ENCODE data around the gene KRTAP10-2. TPM values are rescaled to one million over a fixed set of nuclear protein-coding genes. Genes with fewer than 3 reads are reported as not detected.
"Not testable (repeated sequence)": the region's sequence is repeated elsewhere in the genome, so short reads cannot be mapped to it uniquely, and the experiment has no call there.

The KRTAP10-2 gene
- total and polyA plus RNA-seq, 2 donors from 2014 or later: not detected

DNA sequence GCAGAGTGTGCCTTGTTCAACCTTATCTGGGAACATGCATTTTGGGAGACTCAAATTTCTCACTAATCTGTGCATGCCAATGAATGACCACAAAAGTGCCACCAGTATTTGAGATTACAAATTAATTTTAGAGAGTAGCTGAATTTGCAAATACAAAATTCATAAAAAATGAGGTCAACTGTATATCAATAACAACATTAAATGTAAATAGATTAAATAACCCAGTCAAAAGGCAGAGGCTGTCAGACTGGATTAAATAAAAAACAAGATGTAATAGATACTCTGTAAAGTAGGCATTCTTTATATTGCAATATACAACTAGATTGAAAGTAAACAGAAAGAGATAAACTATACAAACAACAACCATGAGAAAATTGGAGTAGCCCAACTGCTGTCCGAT is 12.8 kb upstream of the KRTAP10-2 start:
- Histone ChIP-seq H3K4me1 (ENCODE audit: control insufficient read depth in 2 of 3, insufficient read depth in 2 of 3, low read depth in 1 of 3, low read length in 3 of 3) (no peaks in the 10 kb centered on the region), H3K27me3 (ENCODE audit: control insufficient read depth, insufficient read depth, low read length) (no peaks in the 10 kb centered on the region), H3K36me3 (ENCODE audit: control insufficient read depth in 2 of 3, insufficient read depth in 3 of 3, low read length in 3 of 3) (no peaks in the 10 kb centered on the region), H3K9ac (ENCODE audit: low read length in 3 of 3) (no peak overlapping the region), H3K9me3 (ENCODE audit: control insufficient read depth in 2 of 3, insufficient read depth in 1 of 3, low read length in 3 of 3) (no peaks in the 10 kb centered on the region), H3K4me3 (ENCODE audit: low read length in 3 of 3) (no peak overlapping the region), H3K27ac (ENCODE audit: low read depth in 2 of 2, low read length in 2 of 2) (no peak overlapping the region)
- no peak for FAIRE-seq
- DNase-seq: no peak
- TF ChIP-seq, protein P1, sequence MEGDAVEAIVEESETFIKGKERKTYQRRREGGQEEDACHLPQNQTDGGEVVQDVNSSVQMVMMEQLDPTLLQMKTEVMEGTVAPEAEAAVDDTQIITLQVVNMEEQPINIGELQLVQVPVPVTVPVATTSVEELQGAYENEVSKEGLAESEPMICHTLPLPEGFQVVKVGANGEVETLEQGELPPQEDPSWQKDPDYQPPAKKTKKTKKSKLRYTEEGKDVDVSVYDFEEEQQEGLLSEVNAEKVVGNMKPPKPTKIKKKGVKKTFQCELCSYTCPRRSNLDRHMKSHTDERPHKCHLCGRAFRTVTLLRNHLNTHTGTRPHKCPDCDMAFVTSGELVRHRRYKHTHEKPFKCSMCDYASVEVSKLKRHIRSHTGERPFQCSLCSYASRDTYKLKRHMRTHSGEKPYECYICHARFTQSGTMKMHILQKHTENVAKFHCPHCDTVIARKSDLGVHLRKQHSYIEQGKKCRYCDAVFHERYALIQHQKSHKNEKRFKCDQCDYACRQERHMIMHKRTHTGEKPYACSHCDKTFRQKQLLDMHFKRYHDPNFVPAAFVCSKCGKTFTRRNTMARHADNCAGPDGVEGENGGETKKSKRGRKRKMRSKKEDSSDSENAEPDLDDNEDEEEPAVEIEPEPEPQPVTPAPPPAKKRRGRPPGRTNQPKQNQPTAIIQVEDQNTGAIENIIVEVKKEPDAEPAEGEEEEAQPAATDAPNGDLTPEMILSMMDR (IDR thresholded peaks at IDR 0.05; ENCODE audit: borderline replicate concordance, extremely low read depth, insufficient read depth): no peak
- intact Hi-C loops (cut with DNase I): no loop called here

DNA sequence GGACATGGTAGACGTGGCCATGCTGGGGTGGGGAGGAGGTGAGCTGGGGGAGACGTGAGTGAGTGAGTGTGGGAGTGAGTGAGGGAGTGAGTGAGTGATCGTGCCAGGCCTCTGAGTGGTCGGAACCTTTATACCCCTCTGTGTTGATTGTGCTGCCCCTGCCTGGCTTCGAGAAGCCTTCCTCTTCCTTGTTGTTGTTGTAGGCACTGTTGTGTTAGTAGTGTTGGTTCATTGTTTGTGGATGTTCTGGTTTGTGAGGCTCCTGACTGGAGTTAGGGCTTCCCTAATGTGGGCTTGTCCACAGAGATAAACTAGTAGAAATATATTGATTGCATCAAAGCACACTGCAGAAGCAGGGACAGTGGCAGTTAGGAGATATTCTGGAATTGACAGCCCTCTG is 7.4 kb upstream of the KRTAP10-2 start, which contains the start of gene KRTAP10-3:
Gene KRTAP10-3, minus strand, starts transcription at position 101 of the 400 bp plus-strand sequence. Its CDS starts 80 bp downstream, at position 21.
- no peaks in the 10 kb centered on the region for H3K36me3 ChIP-seq (ENCODE audit: control insufficient read depth in 2 of 3, insufficient read depth in 3 of 3, low read length in 3 of 3)
- no peak for FAIRE-seq
- H3K27ac ChIP-seq (ENCODE audit: low read depth in 2 of 2, low read length in 2 of 2): no peak within 1 kb of the TSS
- H3K27me3 ChIP-seq (ENCODE audit: control insufficient read depth, insufficient read depth, low read length): no peaks in the 10 kb centered on the region
- no peak within 1 kb of the TSS for H3K9ac ChIP-seq (ENCODE audit: low read length in 3 of 3)
- TF ChIP-seq, protein P1 (IDR thresholded peaks at IDR 0.05; ENCODE audit: borderline replicate concordance, extremely low read depth, insufficient read depth): no peak
- DNase-seq: no peak
- no peaks in the 10 kb centered on the region for H3K4me1 ChIP-seq (ENCODE audit: control insufficient read depth in 2 of 3, insufficient read depth in 2 of 3, low read depth in 1 of 3, low read length in 3 of 3)
- intact Hi-C loops (cut with DNase I): no loop called here
- no peak within 1 kb of the TSS for H3K4me3 ChIP-seq (ENCODE audit: low read length in 3 of 3)
- no peaks in the 10 kb centered on the region for H3K9me3 ChIP-seq (ENCODE audit: control insufficient read depth in 2 of 3, insufficient read depth in 1 of 3, low read length in 3 of 3)

DNA sequence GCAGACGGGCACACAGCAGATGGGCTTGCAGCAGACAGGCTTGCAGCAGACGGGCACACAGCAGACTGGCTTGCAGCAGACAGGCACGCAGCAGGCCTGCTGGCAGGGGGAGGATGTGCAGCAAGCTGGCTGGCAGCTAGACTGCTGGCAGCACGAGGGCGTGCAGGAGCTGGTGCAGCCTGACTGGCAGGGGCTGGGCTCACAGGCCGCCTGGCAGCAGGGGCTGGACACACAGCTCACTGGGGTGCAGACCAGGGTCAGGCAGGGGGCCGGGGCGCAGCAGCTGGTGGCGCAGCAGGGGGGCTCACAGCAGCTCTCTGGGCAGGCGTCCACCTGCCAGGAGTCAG is 7.0 kb upstream of the KRTAP10-2 start:
- H3K36me3 ChIP-seq (ENCODE audit: control insufficient read depth in 2 of 3, insufficient read depth in 3 of 3, low read length in 3 of 3); DNase-seq; H3K4me1 ChIP-seq (ENCODE audit: control insufficient read depth in 2 of 3, insufficient read depth in 2 of 3, low read depth in 1 of 3, low read length in 3 of 3); H3K9me3 ChIP-seq (ENCODE audit: control insufficient read depth in 2 of 3, insufficient read depth in 1 of 3, low read length in 3 of 3); H3K9ac ChIP-seq (ENCODE audit: low read length in 3 of 3); H3K4me3 ChIP-seq (ENCODE audit: low read length in 3 of 3); H3K27me3 ChIP-seq (ENCODE audit: control insufficient read depth, insufficient read depth, low read length); FAIRE-seq; intact Hi-C loops (cut with DNase I); H3K27ac ChIP-seq (ENCODE audit: low read depth in 2 of 2, low read length in 2 of 2): not testable (repeated sequence)

DNA sequence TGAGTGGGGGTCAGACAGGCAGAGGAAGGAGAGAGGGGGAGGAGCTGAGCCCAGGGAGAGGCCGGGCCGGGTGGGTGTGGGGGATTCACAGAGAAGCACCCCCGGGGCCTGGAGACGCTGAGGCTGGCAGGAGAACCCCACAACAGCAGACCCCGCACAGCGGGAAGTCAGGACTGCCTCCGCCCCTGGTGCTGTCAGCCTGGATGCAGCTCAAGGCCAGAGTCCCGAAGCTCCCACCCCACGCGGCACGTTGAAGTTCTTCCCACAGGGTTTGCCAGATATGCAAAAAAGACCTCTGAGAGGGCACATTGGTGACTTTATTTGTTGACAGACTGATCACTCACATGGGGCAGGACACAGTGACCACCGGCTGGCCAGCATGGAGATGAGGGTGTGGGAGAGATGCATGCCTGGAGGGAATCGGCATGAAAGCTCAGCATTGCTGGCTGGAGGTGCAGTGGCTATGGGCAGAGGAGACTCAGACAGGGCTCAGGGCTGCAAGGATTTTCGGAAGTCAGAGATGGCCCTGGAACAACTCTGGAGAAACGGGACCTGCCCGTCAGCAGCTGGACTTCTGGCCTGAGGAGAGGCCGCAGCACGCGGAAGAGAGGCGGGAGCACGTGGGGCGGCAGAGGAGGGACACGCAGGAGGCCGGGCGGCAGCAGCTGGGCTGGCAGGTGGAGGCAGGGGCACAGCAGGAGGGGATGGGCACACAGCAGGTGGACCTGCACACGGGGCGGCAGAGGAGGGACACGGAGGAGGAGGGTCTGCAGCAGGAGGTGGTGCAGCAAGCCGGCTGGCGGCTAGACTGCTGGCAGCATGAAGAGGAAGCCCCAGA is 6.4 kb upstream of the KRTAP10-2 start:
- Histone ChIP-seq H3K9ac (ENCODE audit: low read length in 3 of 3) (no peak overlapping the region), H3K9me3 (ENCODE audit: control insufficient read depth in 2 of 3, insufficient read depth in 1 of 3, low read length in 3 of 3) (no peaks in the 10 kb centered on the region), H3K4me1 (ENCODE audit: control insufficient read depth in 2 of 3, insufficient read depth in 2 of 3, low read depth in 1 of 3, low read length in 3 of 3) (no peaks in the 10 kb centered on the region), H3K27me3 (ENCODE audit: control insufficient read depth, insufficient read depth, low read length) (no peaks in the 10 kb centered on the region), H3K36me3 (ENCODE audit: control insufficient read depth in 2 of 3, insufficient read depth in 3 of 3, low read length in 3 of 3) (no peaks in the 10 kb centered on the region), H3K27ac (ENCODE audit: low read depth in 2 of 2, low read length in 2 of 2) (no peak overlapping the region), H3K4me3 (ENCODE audit: low read length in 3 of 3) (no peak overlapping the region)
- peak in 1 of 5 donors; percentile 37 for DNase-seq
- FAIRE-seq: no peak
- TF ChIP-seq, protein P1 (IDR thresholded peaks at IDR 0.05; ENCODE audit: borderline replicate concordance, extremely low read depth, insufficient read depth): no peak
- intact Hi-C loops (cut with DNase I): no loop called here
